Glomerular visceral epithelial cell (primary cell): ENCODE results near the gene LAMA3.

Experiments used
- DNase-seq: peaks from one replicate; pipeline ENCODE4 v3.0.0-alpha.2; 2016; ENCODE audit errors: extremely low spot score

LAMA3 gene

DNA sequence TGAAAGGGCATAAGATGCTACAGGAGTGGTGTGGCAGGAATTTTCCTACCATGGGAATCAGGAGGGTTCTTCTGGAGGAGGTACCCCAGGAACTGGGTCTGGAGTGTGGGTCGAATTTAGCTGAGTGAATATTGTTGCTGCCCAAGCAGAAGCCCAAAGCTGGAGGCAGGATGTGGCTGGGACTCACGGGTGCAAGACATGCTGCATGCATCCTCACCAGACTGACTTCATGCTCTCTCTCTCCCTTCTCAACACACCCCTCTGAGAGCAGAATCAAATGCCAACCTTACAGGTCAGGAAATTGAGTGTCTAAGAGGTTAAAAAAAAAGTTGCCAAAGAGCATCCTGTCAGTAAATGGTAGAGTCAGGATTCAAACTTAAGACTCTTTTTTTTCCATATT lies 246.6 kb downstream of the LAMA3 start:
- no peak for DNase-seq

DNA sequence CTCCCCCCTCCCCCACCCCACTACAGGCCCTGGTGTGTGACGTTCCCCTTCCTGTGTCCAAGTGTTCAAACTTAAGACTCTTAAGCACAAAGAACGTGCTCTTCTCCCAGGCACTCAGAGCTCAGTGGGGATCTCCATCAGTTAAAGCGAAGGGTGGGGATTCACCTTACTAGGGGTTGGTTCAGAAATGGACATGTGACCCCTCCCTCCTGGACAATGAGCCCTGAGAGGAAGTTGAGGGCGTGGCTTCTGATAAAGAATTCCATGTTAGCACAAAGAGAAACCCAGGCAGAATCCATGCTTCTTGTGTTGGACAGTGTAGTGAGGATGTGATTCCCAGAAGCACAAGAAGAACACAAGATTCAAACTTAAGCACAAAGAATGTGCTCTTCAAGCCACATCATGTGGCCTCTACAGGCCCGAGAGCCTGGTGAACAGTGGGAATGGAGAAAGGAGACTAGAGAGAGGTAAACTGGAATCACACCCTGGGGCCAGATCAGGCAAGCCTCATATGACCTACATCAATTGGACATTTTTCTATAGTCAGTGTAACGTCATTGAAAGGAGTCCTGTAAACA lies 247.2 kb downstream of the LAMA3 start:
- DNase-seq = no peak

DNA sequence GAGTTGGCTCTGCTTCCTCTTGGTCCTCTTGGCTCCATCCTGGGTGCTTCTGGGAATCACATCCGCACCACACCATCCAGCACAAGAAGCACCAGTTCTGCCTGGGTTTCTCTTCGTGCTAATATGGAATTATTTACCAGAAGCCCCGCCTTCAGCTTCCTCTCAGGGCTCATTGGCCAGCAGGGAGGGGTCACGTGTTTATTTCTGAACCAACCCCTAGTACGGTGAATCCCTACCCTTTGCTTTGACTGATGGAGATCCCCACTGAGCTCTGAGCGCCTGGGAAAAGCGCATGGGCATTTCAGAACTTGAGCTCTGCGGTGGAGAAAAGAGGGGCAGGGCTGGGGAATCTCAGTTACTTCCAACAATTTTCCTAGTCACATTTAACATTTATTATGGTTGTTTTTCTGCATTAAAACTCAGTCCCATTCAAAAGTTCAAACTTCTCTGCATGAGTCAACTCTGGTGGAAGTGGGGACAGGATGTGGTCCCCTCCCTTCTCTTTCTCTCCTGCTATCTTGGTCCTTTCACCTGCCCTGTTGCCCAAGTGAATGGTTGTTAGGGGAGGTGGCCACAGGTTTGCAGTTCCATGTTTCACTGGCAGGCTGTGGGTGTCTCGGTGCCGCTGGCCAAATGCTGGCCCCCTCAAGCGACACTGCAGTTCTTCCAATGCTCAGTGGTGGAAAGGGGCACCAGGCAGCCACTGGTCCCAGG lies 248.9 kb downstream of the LAMA3 start:
- no peak for DNase-seq

DNA sequence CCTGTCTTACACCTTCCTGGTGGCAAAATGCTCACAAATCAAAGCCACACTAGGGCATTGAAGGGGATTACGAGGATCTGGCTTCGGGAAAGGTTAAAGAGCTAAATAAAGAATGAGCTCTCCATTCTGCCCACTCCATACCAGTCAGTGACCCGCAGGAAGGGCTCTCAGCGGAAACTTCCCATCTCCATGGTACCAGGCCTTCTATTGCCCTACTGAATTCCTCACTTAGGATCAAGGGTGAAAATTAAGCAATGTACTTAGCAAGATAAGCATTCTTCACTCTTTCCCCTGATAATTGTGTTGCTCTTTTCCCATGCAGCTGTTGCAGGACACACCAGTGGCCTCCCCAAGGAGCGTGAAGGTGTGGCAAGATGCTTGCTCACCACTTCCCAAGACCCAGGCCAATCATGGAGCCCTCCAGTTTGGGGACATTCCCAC lies 249.7 kb downstream of the LAMA3 start:
- DNase-seq = no peak

DNA sequence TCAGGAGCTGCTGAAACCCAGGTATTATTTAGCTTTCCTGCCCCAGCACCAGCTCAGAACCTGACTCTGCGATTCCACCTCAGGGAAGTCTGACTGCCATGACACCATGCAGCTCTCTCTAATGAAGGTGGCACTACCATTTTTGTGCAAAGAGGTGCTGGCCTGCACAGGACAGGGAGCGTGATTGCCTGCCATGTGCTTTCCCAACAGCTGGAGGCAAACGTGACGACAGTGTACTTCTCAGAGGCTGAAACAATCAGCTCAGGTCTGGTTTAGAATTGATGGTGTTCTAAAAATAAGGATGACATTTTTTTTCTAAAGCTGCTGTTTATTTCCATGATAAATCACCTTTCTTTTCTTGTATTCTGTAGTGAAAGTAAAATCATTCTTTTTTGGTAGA lies 250.1 kb downstream of the LAMA3 start:
- DNase-seq = no peak

DNA sequence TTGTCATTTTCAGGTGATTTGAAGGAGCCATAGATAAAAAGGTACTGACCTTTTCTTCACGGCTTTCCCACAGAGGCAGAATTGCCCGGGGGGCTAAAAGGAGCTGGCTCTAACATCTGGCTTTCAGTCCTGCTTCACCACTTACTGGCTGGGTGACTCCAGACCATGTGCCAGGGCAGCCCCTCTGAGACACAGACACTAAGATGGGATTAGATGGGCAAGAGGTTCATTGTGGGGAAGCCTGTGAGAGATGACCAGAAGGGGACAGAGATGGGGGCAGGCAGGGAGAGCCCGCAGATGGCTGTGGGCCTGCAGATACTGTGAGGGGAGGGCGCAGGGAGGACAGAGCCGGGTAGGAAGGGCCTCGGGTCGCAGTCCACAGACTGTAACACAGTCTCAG lies 250.6 kb downstream of the LAMA3 start:
- DNase-seq = no peak

DNA sequence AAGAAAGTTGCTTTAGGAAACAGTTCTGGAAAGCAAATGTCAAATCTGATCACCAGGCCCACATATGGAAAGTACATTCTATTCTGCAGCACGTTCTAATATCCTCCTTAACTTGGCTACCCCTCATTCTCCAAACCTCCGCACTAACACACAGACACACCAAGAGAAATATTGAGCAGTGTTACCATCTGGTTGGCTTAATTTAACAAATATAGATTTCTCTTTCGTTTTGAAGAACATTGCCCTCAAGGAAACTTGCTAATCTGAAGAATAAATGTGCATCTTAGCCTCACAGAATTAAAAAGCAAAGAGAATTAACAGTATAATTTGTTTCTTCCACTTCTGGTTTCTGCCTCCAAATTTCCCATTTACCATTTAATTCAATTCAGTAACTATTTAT lies 252.5 kb downstream of the LAMA3 start:
- DNase-seq = no peak

DNA sequence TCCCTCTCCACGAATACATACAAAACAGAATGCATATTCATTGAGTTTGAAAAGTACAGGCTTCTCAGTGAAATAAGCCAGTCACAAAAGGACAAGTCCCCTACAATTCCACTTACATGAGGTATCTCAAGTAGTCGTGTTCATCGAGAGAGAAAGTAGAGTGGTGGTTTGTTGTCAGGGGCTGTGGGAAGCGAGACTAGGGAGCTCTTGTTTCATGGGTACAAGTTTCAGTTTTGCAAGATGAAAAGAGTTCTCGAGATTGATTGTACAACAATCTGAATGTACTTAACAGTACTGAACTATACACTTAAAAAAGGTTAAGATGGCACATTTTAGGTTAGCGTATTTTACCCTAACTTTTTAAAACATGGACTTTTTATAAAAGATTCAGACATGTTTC lies 253.9 kb downstream of the LAMA3 start:
- DNase-seq = no peak

DNA sequence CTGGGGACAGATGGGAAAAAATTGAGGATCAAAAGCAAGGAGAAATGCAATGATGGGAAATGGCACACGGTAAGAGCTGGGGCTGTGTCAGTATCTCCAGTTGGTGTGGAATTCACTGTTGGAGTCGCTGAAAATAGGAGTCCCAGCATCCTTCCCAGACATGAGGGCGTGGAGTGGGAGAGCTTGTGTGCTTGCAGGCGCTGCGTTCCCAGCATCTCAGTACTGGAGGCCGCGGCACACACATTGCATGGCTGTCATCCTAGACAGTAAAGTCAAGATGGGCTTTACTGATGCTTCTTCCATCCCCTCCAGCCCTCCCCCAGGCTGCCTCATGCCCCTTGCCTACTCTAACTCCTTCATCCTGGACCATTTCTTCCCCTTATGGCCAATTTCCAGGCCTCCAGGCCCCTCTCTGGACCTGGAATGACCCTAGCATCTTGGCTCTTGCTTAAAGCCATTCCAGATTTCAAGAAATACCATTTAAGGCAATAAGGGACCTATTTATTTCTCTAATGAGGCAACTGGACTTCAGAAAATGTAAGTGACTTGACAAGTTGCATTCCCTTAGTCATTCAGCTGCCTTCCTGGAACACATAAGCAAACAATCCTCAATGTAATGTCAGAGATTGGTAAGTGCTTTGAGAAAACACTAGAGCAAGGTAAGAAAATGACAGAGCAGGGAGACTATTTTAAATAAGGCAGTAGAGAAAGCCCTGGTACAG lies 254.8 kb downstream of the LAMA3 start:
- no peak for DNase-seq

DNA sequence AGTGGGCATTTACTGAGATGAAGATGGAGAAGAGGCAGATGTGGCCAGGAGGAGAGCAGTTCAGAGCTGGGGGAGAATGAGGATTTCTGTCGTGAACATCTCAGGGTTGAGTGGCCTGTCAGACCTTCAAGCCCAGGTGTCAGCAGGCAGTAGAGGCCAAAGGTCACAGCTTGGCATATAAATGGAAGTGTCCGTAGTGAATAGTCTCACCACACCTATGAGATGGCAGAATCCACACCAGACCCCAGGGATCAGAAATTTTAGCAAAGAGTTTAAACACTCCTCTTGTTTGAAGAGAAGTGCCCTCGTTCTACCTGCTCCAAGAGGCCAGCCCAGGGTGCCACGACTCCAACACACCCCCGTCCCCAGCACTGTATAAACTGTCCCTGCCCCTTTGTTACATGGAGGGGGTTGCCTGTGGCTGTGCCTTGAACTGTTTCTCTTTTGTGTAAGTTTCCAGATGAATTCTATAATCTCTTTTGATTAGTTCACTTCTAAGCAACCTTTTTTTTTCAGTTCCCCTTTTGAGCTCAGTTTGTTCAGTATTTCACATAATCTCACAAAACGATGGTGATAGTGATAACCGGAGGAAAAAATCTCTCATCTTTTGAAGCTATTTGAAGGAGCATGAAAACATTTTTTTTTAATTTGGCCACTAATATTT lies 256.3 kb downstream of the LAMA3 start:
- no peak for DNase-seq

DNA sequence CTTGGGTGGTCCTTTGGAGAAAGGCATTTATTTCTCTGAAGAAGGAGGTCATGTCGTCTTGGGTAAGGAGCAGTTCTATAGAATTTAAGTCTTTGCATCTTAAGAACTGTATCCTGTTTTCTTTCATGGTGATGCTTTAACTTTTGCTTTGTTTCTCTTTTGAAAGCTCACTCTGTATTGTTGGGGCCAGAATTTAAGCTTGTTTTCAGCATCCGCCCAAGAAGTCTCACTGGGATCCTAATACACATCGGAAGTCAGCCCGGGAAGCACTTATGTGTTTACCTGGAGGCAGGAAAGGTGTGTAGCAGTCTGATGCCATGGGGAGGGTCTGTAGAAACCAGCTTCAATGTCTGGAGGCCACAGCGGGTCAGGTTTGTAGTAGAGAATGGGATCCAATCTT lies 260.6 kb downstream of the LAMA3 start:
- DNase-seq = no peak

DNA sequence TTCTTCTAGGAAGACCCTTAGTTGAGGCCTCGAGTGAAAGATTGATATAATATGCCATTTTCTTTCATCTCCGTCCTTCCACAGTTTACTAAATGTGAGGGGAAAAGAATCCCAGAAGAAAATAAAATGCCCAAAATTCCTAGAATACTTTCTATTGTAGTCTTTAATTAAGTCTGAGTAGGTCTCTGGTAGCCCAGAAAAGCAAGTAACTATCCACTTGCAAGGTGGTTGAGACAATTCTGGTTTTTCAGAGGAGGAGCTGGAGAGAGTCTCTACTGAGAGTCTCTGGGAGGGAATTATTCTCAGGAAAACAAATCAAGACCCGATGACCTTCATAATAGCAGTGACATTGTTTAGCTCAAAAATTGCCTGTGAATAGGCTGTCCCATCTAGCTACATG lies 261.4 kb downstream of the LAMA3 start:
- no peak for DNase-seq

DNA sequence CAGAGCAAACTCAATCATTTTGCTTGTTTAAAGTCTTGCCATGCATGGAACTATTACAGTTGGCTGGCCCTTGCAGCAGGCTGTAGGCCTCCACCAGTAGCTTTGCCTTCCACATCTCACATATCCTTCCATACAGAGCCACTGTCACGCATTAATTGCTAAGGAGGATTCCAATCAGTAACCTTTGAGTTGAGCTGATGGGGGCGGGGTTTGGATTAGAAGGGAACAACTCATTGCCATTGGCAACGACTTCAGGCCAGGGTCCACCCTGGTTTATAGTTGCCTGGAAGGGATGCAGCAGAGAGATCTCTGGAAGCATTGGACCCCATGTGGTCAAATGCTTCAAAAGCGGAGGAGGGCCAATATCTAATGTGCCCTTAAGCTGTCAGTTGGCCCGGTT lies 262.0 kb downstream of the LAMA3 start:
- no peak for DNase-seq

DNA sequence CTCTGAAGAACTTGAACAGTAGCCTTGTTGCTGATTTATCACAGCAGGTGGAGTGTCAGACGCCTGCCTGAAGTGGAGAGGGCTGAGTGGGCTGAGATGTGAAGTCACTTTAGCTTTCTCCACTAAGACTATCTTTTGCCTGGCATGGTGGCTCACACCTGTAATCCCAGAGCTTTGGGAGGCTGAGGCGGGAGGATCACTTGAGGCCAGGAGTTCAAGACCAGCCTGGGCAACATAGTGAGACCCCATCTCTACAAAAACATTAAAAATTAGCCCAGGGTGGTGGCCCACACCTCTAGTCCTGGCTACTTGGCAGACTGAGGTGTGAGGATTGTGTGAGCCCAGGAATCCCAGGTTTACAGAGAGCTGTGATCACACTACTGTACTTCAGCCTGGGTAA lies 264.7 kb downstream of the LAMA3 start:
- DNase-seq = no peak

DNA sequence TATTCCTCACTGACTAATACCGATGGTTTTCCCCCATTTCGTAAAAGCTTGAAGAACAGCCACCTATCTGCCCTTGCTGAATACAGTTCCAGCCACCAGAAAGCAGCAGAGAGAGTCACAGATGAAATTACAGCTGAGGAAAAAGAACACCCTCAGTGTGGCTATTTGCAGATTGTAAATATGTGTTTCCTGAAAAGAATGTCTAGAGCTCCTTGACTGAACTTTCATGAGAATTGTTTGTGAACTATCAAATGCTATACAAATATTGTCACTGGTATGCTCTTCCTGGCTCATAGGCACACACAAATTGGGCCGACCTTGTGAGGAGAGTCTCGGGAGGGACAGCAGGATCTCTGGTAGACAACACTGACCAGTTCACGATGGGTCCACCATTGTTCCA lies 267.2 kb downstream of the LAMA3 start:
- no peak for DNase-seq

DNA sequence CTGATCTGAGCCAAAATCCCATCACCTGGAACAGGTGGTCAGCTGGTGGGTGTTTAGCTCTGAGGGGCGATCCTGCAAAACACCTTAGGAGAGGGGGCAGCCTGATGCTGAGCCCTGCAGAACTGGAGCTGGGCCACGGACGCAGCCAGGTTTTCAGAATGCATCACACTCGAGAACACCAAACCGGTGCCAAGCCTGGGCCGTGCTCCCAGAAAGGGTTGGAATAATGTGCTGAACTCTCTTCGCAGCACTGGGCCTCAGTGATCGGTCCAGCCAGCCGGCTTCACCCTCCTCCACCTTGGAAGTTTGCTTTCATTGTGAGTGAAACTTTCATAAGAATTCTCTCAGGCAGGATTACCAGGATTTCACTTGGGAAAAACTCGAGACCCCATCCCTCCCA lies 268.8 kb downstream of the LAMA3 start:
- no peak for DNase-seq

DNA sequence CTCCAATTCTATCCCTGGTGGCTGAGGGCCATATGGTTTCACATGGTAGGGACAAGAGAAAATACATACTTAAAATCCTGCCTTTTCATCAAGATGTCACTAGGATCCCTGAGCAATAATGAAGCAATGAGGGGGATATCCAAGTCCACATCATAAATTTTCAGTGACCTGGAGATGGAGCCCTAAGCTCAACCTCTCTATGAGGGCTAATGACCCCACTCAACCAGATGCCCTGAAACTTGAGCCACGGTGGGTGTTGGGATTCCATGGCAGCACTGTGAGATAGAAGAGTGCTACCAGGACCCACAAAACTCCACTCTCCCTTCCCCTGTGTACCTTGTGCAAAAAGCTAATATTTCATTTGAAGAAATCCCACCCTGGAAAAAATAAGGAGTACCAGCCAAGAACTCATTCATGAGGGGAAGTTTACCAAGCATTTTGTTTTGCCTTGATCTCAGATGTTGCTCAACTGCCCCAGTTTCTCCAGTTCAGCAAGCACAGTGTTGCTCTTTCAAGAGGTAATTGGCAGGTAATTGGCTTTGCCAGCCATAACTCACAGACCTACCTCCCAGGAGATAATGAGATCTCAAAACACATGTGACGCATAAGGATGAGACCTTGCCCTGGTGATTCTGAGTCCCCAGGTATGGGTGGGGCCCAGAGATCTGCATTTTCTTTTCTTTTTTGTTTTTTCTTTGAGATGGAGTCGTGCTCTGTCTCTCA lies 274.4 kb downstream of the LAMA3 start:
- DNase-seq = no peak

DNA sequence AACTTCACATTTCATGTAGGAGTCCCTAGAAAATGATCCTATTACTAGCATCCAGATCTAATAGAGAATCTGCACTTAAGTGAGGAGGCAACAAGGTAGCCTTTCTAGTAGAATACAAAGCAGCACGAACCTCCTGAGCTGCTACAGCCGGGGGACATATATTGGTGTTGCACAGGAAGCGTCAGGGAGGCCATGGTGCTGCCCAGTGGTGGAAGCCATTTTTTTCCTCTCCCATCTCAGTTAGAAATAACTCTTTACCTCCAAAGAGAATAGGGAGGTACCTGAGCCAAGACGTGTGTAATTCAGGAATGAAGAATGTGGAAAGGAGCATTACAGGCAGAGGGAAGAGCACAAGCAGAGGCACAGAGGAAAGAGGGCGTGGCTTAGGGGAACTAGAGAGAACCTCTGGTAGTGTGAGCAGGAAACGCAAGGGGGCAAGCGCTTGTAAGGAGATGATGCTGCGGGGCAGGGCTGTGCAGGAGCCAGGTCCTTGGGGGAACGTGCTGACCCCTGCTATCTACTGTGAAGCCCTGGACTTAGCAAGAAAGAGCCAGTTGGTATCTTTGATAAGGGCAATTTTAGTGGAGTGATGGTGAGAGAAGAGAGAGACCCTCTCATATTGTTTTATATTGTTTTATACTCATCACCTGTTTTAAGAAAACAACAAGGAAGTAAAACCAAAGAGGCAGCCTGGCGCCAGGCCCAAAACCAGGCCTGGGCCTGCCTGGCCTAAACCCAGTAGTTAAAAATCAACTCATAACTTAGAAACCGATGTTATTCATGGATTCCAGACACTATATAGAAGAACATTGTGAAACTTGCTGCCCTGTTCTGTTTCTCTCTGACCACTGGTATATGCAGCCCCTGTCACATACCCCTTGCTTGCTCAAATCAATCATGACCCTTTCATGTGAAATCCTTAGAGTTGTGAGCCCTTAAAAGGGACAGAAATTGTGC lies 275.3 kb downstream of the LAMA3 start:
- DNase-seq = peak; percentile 29

DNA sequence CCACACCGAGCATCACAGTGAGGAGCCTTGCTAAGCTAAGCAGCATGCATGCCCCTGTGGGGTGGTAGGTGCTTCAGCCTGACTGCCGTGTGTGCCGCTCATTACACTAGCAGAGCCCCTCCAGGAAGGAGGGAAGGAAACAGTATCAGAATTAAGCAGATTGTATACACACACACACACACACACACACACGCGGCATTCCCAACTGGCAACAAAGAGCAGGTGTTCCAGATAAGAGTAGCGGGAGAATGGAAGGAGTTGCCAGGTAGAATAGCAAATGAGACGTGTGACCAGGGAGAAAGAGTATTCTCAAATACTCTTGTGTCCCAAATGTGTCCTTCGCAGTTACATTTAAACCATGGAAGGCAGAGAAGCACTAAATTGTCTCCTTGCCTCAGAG lies 277.7 kb downstream of the LAMA3 start:
- DNase-seq = no peak

DNA sequence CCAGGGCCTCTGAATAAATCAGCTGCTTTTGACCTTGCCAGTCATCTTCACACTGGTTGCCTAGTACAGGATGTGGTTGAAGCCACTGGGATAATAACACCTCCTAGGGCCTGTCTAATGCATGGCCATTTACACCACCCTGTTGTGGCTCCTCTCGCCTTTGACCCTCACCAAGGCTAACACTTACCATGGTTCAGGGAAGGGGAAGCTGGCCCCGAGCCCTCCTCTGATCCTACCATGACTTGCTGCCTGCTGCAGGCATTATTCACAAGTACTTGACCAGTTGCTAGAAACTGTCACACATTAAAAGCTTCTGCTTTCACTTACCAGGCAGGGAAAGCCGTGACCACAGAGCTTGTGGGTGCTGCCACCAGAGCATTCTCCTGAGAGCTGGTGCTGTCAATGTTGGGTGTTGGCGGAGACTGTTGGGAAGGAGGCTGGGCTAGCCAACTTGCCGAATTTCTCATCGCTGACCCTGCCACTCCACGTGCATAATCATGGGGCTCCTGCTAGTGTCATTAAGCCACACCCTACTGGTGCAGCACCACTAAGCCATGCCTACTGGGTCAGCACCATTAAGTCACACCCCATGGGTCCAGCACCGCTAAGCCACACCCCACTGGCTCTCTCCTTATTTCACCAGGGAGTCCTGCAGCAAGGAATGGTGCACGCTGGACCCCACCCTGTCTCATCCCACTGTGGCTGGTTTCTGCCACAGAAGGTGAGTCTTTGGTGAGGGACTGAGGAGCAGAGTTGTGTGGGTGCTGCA lies 278.3 kb downstream of the LAMA3 start:
- DNase-seq = peak; percentile 42
